Brain pericyte (primary cell): Measurements from ENCODE around the gene ATP6V1G2.
A peak's percentile ranks its signal among the peaks of the same experiment; 100 is the strongest.

Experiments
- DNase-seq: peaks from one replicate; pipeline ENCODE4 v3.0.0-alpha.2; 2012; ENCODE audit warnings: low read depth, low spot score

ATP6V1G2 gene

GRCh38 chr6:31548544-31548873 lies 2.1 kb upstream of the ATP6V1G2 start:
- no peak for DNase-seq

- DNase-seq: no peak
Observed at GRCh38 chr6:31547727-31548543, 1.5 kb upstream of the ATP6V1G2 start.

GRCh38 chr6:31546958-31547726 lies 734 bp upstream of the ATP6V1G2 start, which contains the start of gene NFKBIL1:
Gene NFKBIL1 (plus strand): TSS chr6:31547608. CDS start chr6:31547695, 87 bp downstream.
- peak; percentile 94 for DNase-seq

- no peak for DNase-seq
Observed at GRCh38 chr6:31545291-31545690, 1.1 kb downstream of the ATP6V1G2 start.

GRCh38 chr6:31544676-31545075 lies 1.7 kb downstream of the ATP6V1G2 start:
- DNase-seq: no peak

- DNase-seq: no peak
Observed at GRCh38 chr6:31543639-31544038, 2.8 kb downstream of the ATP6V1G2 start.

- peak; percentile 94 for DNase-seq
Observed at GRCh38 chr6:31541658-31542521, 4.5 kb downstream of the ATP6V1G2 start, which contains the start of gene DDX39B. Gene DDX39B (minus strand): TSS chr6:31542003. CDS start chr6:31540532, 1,471 bp downstream.

GRCh38 chr6:31541059-31541657 lies 5.2 kb downstream of the ATP6V1G2 start:
- no peak for DNase-seq

- DNase-seq: no peak
Observed at GRCh38 chr6:31540640-31541039, 5.8 kb downstream of the ATP6V1G2 start.

- no peak for DNase-seq
Observed at GRCh38 chr6:31538805-31539400, 7.5 kb downstream of the ATP6V1G2 start.

GRCh38 chr6:31535538-31536324 lies 10.7 kb downstream of the ATP6V1G2 start:
- no peak for DNase-seq

GRCh38 chr6:31534521-31535040 lies 11.8 kb downstream of the ATP6V1G2 start:
- no peak for DNase-seq

GRCh38 chr6:31534011-31534410 lies 12.4 kb downstream of the ATP6V1G2 start:
- no peak for DNase-seq

- no peak for DNase-seq
Observed at GRCh38 chr6:31533455-31533841, 13.0 kb downstream of the ATP6V1G2 start.

- no peak for DNase-seq
Observed at GRCh38 chr6:31532644-31533454, 13.6 kb downstream of the ATP6V1G2 start.

- no peak for DNase-seq
Observed at GRCh38 chr6:31531771-31532643, 14.4 kb downstream of the ATP6V1G2 start.

- DNase-seq: no peak
Observed at GRCh38 chr6:31531162-31531561, 15.2 kb downstream of the ATP6V1G2 start.

- DNase-seq: no peak
Observed at GRCh38 chr6:31530659-31531058, 15.7 kb downstream of the ATP6V1G2 start.
